Bronchial smooth muscle cell (primary cell): ENCODE results near the gene ANKRD16. TPM values are rescaled to one million over a fixed set of nuclear protein-coding genes. Genes with fewer than 3 reads are reported as not detected.

Experiments
- total RNA-seq: library from RNA; depleted of rRNA; stranded (reverse); fragments of >200 nt; gene quantifications from 2 replicates; pipeline ENCODE4 v1.2.1, GENCODE V29; 2014

The ANKRD16 gene
- 7.4 and 9.0 TPM in 2 replicates for total RNA-seq

GRCh38 chr10:5889624-5890451 is at the start of gene ANKRD16, which contains the start of gene FBH1:
ANKRD16 (minus strand) TSS chr10:5889893; CDS start chr10:5889354, 539 bp downstream.
FBH1 (plus strand) TSS chr10:5890243; CDS start chr10:5890346, 103 bp downstream.

DNA sequence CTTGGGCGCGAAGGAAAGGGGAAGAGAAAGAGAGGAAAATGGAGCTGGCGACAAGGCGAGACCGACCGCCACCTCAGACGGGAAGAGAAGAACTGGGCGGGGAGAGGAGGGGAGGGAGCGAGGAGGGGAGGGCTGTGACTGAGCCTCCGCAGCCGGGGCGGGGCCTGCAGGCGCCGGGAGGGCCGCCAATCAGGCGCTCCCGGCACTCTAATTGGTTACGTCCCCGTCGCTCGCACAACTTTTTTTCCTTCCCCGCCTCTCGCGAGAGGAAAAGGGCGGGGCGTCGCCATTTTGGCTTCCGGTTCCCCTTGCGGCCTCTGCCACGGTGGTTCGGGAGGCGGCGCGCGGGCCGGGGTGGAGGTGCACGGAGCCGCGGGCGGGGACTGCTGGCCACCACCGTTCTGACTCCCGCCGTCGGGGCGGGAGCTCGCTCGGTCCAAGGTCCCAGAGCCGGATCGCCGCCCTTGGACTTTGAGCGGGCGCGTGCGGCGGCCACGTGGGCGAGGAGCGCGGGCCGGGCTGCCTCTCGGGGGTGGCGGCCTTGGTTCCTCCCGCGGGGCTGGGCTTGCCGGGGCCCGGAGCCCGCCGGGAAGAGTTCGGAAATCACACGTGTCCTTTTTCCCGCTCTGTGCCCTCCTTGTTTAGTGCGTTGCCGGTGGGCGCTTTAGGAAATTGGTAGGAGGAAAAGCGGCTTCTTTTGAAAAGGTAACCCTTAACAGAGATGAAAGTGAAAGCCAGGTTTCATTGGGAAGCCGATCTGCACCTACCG is 76.2 kb downstream of the ANKRD16 start, which contains the start of gene GDI2:
Gene GDI2, minus strand, starts transcription at position 94 of the 769 bp plus-strand sequence. CDS start 176 bp downstream, outside the sequence.

Other genes starting within 250 kb of the ANKRD16 start
- gene ASB13, start 223.3 kb downstream of the ANKRD16 start, total RNA-seq: 7.1 and 7.4 TPM in 2 replicates
- gene TASOR2, start 205.1 kb downstream of the ANKRD16 start, total RNA-seq: 28.1 and 37.4 TPM in 2 replicates
- 431 and 544 TPM in 2 replicates for gene GDI2, start 76.5 kb downstream of the ANKRD16 start, total RNA-seq
- 92.7 and 131 TPM in 2 replicates for gene FBH1, start 350 bp upstream of the ANKRD16 start, total RNA-seq
- gene IL15RA, start 87.7 kb upstream of the ANKRD16 start, total RNA-seq: 1.4 and 5.3 TPM in 2 replicates
- not detected in 2 replicates for gene IL2RA, start 172.5 kb upstream of the ANKRD16 start, total RNA-seq
- gene RBM17, start 199.1 kb upstream of the ANKRD16 start, total RNA-seq: 37.4 and 39.1 TPM in 2 replicates